Upper lobe of left lung (tissue), 4 donors: Measurements from ENCODE around the gene LOXL1.

Experiments
- EP300 ChIP-seq, 4 donors: sonication (generic); formaldehyde crosslinking; IDR thresholded peaks; one replicate each; pipeline ENCODE4 v1.5.1; 2017; ENCODE audit warnings: antibody characterized with exemption in 4 of 4, control low read depth in 2 of 4
- POLR2A ChIP-seq, 4 donors: fragments of 450-650 bp; IDR thresholded peaks; one replicate each; pipeline ENCODE4 v1.5.1; 2016 to 2017; ENCODE audit warnings: antibody characterized with exemption in 4 of 4, mild to moderate bottlenecking in 2 of 4
- POLR2AphosphoS5 ChIP-seq, 2 donors: sonication (generic); formaldehyde crosslinking; IDR thresholded peaks; one replicate each; pipeline ENCODE4 v1.5.1; 2017; ENCODE audit warnings: antibody characterized with exemption in 2 of 2
- TF ChIP-seq, protein P1 (sequence below), 6 experiments: fragments of 450-650 bp in 4 of 6; fragments of 200-600 bp in 2 of 6; sonication (generic) in 2 of 6; IDR thresholded peaks; one replicate each; pipeline ENCODE4 v1.5.1; 2016 to 2019; ENCODE audit warnings: antibody characterized with exemption in 6 of 6

DNA sequence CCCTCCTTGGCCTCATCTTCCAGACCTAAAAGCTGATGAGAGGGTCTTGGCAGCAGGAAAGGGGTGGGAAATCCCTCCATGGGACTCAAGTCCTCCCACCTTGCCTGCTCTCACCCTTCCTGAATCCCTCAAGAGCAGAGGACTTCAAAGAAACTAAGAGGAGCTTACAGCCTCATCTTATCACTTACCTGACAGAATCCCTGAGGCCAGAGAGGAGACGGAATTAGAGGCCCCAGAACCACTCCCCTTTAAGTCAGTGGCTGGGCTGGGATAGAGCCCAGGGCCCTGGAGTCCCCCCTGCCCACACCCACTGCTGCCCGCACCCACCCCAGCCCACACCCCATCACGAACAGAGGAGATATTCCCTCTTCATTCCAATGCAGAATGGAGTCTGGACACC, 15.2 kb downstream of the LOXL1 start:
- TF ChIP-seq POLR2A (IDR thresholded peaks at IDR 0.05) (no peak), EP300 (IDR thresholded peaks at IDR 0.05) (no peak), POLR2AphosphoS5 (IDR thresholded peaks at IDR 0.05) (no peak)
- TF ChIP-seq, protein P1, sequence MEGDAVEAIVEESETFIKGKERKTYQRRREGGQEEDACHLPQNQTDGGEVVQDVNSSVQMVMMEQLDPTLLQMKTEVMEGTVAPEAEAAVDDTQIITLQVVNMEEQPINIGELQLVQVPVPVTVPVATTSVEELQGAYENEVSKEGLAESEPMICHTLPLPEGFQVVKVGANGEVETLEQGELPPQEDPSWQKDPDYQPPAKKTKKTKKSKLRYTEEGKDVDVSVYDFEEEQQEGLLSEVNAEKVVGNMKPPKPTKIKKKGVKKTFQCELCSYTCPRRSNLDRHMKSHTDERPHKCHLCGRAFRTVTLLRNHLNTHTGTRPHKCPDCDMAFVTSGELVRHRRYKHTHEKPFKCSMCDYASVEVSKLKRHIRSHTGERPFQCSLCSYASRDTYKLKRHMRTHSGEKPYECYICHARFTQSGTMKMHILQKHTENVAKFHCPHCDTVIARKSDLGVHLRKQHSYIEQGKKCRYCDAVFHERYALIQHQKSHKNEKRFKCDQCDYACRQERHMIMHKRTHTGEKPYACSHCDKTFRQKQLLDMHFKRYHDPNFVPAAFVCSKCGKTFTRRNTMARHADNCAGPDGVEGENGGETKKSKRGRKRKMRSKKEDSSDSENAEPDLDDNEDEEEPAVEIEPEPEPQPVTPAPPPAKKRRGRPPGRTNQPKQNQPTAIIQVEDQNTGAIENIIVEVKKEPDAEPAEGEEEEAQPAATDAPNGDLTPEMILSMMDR (IDR thresholded peaks at IDR 0.05) = no peak
